Measurements from ENCODE around the gene LRP1-AS.

DNA sequence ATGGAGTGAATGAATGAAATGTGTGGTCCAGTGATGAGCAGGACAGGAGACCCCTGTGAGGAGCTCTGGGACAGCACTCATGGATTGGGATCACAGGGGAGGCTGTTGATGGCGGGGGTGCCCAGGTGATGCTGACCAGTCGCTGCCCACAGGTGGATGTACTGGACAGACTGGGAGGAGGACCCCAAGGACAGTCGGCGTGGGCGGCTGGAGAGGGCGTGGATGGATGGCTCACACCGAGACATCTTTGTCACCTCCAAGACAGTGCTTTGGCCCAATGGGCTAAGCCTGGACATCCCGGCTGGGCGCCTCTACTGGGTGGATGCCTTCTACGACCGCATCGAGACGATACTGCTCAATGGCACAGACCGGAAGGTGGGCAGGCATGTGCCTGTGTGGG lies 13.3 kb upstream of the LRP1-AS start:
- TF ChIP-seq, protein P1, sequence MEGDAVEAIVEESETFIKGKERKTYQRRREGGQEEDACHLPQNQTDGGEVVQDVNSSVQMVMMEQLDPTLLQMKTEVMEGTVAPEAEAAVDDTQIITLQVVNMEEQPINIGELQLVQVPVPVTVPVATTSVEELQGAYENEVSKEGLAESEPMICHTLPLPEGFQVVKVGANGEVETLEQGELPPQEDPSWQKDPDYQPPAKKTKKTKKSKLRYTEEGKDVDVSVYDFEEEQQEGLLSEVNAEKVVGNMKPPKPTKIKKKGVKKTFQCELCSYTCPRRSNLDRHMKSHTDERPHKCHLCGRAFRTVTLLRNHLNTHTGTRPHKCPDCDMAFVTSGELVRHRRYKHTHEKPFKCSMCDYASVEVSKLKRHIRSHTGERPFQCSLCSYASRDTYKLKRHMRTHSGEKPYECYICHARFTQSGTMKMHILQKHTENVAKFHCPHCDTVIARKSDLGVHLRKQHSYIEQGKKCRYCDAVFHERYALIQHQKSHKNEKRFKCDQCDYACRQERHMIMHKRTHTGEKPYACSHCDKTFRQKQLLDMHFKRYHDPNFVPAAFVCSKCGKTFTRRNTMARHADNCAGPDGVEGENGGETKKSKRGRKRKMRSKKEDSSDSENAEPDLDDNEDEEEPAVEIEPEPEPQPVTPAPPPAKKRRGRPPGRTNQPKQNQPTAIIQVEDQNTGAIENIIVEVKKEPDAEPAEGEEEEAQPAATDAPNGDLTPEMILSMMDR (conservative IDR thresholded peaks at IDR 0.05; ENCODE audit: low read depth, low read length): no peak
- no peak for TF ChIP-seq EZH2phosphoT487 (IDR thresholded peaks at IDR 0.05; ENCODE audit: borderline replicate concordance, low read length)
